ENCODE data around the gene TMED3.

The TMED3 gene

DNA sequence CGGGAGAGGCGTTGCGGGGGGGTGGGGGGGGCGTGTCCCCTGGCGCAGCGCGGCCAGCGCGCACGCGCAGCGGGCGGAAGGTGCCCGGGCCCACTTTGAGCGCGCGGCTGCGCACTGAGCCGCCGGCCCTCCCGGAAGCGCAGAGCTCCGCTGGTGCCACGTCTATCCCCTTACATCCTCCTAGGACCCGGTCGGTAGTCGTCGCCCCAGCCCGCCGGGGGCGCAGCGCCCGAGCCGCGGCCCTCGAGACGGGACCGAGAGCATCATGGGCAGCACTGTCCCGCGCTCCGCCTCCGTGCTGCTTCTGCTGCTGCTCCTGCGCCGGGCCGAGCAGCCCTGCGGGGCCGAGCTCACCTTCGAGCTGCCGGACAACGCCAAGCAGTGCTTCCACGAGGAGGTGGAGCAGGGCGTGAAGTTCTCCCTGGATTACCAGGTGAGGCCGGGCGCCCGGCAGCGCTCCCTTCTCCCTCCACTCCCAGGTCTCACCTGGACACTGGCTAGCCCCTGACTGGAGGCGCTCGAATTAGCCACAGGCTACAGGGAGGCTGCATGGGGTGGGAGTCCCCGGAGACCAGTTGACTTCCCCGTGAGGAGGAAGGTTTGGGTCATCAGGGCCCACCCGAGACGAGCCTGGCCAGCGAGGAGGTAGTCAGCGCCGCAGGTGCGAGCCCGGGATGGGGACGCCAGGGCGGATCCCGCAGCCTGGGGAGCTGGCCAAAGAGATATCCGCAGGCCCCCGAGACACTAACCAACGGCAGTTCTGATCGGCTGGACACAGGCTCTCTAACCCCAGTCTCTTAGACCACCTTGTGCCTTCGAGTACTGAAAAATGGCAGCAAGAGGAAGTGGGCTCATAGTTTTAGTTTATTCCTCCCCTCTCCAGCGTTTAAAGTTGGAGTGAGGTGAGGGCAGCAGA lies at the start of gene TMED3:
Gene TMED3 (plus strand): TSS at position 128 of the 916 bp plus-strand sequence. CDS start 138 bp downstream, at position 266.
- DNase-seq: peak; percentile 85

DNA sequence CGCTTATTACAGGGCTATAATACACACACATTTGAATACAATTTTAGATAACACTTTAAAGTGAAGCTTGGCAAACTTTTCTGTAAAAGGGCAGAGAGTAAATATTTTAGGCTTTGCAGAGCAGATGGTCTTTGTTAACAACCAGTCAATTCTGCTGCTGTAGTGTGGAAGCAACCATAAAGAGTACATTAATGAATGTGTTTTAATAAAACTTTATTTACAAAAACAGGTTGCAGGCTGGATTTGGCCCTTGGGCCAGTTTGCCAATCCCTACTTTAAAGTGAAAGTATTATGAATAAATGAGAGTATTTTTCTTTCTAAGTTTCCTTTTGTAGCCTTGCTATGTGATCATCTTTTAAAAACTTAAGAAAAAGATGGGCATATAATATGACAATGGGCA lies 49.1 kb upstream of the TMED3 start:
- no peak for DNase-seq

DNA sequence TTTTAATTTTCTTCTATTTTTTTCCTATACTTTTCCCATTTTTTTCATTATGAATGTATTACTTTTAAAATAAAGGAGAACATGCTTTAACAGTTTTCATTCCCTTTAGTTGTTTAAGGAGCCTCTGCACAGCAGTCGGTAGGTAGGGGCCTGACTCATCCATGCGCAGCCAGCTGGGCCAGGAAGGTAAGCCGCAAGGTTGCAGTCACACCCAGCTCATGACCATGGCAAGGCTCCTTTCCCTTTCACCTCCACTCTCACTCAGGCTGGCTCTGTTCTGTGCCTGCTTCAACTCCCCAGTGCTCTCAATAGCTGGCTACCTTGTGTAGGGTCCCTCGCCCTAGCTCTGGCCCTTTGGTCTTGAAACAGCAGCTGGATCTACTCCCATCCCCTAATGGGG lies 45.7 kb upstream of the TMED3 start:
- DNase-seq: no peak

DNA sequence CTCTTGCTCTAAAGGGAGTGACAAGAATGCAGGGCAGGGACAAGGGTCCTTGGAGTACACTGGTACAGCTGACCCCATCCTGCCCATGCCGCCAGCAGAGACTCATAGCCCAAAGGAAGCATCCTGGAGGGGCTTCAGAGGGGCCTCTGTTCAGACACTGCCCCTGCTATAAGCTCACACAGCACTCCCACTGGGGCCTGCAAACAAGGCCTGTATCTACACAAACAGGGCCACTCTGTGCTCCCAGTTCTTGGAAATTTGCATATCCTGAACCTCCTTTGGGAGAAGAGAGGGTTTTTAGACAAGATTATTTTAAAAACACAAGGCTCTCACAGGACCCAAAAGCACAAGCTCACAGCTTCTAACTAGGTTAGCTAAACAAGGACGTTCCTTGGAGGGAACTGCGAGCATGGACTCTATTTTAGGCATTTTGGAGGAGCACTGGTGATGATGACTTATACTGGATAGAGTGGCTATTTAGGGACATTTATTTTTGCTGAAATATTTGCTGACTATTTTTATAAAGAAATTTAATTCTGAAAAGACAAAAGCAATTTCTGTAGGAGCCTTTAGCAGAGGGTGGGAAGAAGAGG lies 44.8 kb upstream of the TMED3 start:
- DNase-seq: no peak

DNA sequence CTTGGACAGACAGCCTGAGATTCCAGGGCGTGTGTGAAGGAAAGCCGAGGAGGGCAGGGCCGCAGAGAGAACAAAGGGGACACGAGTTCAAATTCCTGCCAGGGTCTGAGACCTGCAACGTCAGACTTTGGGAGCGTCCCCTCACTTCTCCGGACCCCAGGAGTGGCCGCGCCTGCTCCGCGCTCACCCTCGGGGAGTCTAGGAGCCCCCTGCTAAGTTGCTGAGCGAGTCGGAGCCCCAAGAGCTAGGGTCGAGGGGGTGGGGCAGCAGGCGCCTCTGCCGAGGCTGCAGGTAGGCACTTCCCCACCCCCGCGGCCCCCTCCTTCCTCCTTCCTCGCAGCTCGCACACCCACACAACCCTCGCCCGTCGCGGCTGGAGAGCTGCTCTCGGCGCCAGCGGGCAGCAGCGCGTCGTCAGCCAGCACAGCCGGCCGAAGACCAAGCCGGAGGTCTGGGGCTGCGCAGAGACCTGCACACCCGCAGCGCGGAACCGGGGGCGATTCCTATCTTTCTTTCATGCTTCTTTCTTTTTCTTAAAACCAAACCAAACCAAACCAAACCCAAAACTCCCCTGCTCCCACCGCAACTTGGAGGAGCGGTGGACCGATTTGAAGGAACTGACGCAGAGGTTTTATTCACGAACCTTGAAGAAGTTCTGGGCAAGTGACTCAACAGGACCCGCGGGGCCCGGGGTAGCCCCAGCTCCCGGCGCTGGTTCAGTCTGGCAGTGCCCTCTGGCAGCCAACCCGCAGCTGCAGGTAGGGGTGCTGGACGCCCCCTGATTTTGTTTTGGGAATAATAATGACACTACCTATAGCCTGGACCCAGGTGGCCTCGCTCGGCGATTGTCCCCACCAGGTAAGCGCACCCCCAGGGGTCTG lies 28.3 kb upstream of the TMED3 start, which contains the start of gene ANKRD34C:
Gene ANKRD34C (plus strand): TSS at position 352 of the 881 bp plus-strand sequence. CDS start 10,563 bp downstream, outside the sequence.
- DNase-seq: no peak

DNA sequence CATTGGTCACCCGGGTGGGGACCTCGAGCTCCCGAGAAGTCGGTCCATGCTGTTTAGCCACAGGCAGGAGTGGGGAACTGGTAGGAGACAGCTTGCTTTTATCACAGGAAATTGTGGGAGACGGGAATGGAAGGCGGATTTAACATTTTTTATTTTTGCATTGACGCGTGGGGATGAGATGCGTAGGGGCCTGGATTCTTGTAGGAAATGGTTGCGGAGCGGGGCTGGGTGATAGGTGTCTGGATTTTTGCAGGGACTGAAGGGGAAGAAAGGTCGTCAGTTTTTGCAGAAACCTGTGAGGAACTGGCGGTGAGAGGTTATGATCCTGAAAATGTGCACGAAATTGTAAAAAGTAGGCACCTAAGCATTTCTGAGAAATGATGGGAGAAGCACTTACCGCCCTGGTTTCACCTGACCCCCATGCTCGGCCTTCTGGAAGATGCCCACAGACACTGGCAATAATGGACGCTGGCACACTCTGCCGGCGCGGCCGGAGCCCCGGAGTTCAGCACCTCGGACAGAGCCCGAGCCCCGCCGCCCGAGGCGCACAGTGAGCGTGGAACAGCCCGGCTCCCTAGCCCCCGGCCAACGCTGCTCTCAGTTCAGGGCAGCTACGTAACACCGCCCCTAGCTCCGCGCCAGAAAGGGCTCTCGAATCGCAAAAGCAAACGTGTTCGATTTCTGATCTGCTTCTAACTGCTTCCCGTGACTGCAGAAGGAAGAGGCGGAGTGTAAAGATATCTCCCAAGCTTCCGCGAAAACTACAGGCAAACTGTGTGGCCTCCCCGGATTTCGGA lies 27.5 kb upstream of the TMED3 start:
- DNase-seq: peak; percentile 26

DNA sequence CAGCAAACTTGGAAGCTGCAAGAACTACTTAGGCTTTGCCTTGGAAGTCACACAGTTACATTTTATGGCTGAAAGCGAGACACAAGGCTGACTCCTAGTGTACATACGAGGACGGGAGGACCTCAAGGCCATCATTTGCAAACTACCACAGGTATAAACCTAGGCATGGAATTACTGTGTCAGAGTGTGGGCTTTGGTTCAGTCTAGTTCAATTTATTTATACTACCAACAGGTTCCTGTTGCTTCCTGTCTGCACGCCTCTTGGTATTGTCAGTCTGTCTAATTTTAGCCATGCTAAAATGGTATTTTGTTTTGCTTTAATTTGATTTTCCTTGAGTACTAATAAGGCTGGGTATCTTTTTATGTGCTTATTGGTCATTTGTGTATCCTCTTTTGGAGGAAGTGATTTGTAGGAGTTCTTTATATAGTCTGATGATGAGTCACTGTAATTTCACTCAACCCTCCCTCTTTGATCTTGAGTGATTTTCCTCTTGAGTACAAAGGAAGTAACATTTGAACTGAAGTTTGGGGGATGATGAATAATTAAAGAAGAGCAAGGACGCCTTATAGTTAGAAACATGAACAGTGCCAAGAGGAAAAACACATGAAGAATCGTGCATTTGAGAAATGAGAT lies 20.2 kb upstream of the TMED3 start:
- DNase-seq: no peak

DNA sequence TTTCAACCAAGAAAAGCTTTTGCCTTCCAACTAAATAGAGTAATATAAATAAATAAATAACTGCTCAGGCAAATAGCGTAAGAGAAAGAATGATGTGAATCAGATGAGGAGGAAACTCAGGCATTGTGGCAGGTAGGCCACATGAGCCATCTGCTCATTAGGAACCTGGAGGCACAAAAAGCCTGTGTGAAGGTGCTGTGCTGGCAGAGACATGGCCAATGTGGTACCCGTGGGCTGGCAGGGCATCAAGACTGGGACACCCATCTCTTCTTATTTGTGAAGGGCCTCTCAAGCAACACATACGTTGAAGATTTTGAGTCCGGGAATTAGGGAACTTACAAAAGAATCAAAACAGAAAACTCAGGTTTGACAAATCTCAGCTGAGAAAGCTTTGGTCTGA lies 18.9 kb upstream of the TMED3 start:
- DNase-seq: no peak

DNA sequence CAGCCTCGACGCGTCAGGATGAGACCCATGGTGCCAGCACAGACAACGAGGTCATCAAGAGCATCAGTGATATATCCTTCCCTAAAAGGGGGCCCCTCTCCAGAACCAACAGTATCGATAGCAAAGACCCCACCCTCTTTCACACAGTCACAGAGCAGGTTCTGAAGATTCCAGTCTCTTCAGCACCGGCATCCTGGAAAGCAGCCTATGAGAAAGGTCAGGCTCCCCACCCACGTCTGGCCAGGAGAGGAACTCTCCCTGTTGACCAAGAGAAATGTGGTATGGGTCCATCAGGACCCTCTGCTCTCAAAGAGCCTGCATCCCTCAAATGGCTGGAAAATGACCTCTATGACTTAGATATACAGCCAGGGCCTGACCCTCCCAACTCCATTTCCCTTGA lies 16.8 kb upstream of the TMED3 start:
- no peak for DNase-seq

DNA sequence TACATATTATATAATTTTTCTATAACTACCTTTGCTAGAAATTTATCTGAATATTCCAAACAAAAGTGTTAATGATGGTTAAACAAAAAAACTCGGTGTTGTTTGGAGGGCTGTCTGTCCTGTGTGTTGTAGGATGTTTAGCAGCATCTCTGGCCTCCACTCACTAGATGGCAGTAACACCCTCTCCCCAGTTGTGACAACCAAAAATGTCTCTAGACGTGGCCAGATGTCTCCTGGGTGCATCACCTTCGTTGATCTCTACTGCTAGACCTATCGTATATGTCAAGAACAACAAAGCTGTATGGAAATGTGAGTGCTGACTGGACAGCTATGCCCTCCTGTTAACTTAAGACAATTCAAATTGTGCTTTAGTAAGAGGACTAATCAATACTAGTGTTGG lies 14.3 kb upstream of the TMED3 start:
- DNase-seq: no peak

DNA sequence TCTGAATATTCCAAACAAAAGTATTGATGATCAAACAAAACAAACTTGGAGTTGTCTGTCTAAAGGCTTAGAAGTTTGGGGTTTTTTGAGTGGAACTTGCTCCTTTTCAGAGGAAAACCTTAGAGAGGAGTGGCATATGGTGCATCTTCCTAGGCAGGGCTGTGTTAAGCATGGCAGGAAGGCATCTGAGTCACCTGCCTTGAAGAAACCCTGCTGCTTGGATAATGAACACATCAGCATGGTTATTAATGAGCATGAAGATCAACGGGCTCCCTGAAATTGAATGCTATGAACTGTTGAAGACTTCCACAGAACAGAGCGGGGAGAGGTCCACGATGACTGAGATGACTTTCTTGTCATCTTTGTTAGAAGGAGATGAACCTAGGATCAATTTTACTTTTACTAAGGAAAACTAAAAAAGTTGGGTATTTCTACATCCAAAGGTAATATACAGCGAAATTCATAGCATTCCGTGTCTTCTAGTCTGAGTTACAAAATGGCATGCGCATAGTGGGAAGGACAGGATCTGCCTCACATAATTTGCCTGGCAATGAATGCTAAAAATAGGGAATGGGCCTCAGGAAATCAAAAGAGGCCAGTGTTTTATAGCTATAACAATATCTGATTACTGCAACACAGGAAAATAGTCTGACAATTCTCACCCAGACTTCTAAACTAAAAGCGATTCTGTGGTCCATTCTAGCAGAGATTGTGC lies 11.6 kb upstream of the TMED3 start:
- no peak for DNase-seq

DNA sequence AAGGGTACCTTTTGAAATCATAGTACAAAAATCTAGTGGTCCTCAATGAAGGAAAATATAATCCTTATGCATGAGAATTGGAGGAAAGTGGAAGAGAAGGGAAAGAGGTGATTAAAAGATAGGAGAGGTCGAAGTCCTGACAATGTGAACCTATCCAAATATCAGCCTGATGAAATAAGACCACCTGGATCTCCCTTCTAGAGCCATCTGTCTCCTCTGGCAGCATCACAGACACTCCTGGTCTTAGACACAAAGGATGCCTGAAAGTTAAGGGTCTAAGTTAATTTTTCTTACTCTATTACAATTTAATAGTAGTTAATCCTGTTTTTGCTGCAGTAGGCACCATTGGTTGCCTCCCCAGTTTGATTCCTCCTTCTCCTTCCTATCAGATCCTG lies 11.1 kb upstream of the TMED3 start:
- no peak for DNase-seq

DNA sequence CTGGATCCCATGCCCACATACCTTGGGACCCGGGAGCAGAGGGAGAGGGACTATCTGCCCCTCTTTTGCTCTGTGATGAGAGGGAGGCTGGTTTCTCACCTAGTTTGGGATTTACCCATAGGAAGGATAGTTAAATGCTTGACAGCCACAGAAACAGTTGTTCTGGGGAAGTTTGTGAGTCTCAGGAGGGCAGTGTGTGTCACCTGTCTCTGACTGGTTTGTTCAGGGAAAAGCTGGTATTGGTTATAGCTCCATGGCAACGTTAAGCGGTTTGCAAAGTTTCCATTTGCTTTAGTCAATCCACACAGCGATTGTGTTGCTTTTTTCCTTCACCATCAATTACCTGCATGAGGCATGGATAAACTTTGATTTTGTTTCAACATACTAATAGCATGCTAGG lies 3.7 kb upstream of the TMED3 start:
- no peak for DNase-seq

DNA sequence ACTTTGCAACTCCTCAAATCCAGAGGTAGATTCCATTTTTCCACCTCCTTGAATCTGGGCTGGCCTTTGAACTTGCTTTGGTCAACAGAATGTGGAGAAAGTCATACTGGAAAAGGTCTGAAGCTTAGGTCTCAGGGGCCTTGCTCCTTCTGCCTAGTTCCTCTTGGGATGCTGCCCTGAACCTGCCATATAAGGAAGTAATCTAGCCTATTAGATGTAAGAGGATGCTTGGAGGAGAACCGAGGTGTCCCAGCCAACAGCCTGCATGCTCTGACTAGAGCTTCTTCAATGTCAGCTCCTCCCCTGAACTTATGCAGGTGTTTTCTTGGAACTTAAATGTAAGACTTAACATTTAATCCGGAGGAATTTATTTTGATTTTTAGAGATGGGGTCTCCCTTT lies 2.0 kb upstream of the TMED3 start:
- no peak for DNase-seq

DNA sequence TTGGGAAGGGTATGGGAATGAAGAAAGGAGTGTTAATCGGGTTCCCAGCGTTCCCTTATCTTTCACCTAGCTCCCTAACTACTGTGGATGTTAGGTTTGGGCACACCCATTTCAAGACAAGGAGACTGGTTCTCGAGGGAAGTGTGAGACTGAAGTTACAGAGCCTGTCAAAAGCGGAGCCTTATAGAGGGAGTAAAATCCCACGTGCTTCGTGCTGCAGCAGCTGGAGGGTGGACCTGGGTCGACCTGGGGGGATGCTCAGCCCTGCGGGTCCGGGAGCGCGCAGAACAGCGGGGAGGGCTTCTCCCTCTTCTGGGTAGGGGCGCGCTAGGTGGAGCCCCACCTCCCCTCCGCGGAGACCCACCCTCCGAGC lies 314 bp upstream of the TMED3 start:
- DNase-seq: no peak

DNA sequence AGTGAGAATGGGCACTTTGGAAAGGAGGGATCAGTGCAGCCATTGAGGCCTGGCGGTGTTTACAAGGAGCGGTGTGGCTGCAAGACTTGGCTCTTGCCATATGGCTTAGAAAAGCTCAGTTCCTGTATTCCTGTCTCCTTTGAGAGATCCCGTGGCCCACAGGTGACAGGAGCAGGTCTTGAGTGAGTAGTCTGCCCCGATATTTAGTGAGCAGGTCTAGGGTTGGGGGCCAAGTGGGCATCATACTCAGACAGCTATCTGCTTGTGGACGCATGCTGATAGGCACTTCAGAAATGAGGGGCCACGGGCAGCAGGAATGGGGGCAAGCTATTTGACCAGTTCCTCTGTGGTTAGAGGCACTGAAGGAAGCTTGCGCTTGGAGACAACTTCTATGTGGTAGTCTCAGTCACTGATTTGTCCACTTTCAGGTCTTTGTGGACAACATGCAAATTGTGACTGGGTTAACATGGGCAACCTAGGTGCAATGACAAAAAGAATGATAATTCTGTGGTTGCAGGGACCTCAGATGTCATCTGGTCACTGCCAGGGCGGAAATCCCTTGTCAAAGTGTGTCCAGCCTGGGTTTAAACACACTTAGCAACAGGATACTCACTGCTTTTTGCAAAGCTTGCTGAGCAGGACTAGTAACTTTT lies 1.1 kb downstream of the TMED3 start:
- DNase-seq: no peak

DNA sequence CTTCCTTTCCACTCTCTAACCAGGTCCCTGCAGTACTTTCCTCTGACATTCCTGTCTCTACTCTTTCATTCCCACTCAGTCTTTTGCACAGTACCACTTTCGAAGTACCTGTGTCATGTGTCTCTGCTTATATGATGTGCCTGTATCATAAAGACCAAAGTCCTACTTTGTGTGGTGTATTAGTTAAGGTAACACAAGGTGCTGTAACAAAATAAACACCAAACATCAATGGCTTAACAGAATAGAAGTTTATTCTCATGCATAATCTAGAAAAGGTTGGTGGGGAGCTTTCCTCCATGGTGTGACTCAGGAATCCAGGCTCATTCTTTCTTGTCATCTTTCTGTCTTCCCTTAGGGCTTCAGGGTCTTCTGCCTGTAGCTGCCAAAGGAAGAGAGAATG lies 3.3 kb downstream of the TMED3 start:
- no peak for DNase-seq

DNA sequence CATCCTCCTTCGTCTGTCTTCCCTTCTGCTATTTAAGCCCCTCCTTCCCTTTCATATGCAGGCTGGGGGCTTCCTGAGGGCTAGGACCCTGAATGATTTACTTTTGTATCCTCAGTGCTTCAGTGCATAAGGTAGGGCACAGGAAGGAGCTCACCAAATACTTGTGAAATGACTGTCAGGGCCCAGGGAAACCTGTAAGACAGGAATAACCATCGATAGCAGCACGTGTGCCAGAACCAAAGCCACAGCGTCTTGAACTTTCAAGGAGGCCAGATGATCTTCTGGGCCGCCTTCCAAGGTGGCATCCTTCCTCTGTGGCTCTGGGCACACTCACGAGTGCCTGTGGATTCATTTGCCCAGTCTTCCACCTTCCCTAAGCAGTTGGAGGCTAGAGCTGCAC lies 3.9 kb downstream of the TMED3 start:
- DNase-seq: no peak

DNA sequence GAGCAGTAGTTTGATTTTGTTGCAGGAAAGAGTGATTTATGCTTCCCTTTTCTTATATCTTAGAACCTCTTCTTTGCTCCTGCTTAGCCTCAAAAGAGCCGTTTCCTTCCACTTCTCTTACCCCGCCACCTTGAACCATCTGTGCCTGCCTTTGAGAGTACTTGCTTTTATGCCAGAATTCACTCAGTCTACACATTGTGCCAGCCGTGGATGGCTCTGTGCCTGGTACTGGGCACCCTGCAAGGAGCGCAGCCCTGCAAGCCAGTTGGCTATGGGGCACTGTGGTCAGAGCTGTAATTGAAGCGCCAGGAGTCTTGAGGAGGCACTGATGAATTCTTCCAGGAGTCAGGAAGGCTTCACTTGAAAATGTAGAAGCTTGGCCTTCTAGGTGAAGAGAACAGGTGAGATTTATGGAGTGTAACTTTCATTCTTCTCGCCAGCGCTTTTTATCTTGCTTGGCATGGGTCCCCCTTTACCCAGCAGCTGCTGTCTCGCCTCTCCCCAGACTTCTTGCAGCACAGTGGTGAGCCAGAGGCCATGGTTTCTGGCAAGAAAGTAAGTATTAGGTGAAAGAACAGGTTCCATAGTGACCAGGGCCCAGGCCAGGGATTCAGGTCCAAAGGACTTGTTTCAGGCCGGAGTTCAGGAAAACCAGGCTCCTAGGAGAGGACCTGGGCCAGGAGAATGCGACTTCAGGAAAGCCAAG lies 4.9 kb downstream of the TMED3 start:
- DNase-seq: no peak

DNA sequence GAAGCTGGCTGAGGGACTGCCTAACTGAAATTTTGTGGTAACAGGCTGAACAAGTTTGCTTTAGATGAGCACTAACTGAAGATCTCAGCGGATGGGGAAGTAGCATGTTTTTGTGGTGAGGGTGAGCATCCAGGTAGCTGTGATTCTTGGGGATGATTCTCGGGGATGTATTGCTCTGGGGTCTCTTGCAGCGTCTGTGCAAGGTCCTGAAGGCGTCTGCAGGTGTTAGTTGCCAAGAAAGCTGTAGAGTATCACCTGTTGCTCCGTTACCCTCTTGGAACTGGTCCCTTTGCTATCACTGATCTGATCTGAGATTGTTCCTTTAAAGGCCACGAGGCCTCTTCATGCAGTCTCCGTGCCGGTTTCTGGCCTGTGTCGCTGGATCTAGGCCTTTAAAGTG lies 6.0 kb downstream of the TMED3 start:
- no peak for DNase-seq
